SK-N-SH treated with all-trans-retinoic acid at 6 μM for 48 hours (cell line): Measurements from ENCODE around the gene SCN1A.

ENCODE experiments used
- GLIS3 ChIP-seq: fragments of 250-450 bp; sonication (Bioruptor Pico); IDR thresholded peaks from 2 replicates; pipeline ENCODE4 v1.5.0; 2020; ENCODE audit warnings: mild to moderate bottlenecking, moderate library complexity
- ISL1 ChIP-seq: fragments of 250-450 bp; sonication (Bioruptor Pico); IDR thresholded peaks from 2 replicates; pipeline ENCODE4 v2.1.2; 2022; ENCODE audit warnings: mild to moderate bottlenecking, moderate library complexity
- RARB ChIP-seq: fragments of 250-450 bp; sonication (Bioruptor Pico); IDR thresholded peaks from 2 replicates; pipeline ENCODE4 v1.8.0; 2021; ENCODE audit warnings: mild to moderate bottlenecking, moderate library complexity
- ZC3H10 ChIP-seq: fragments of 250-450 bp; sonication (Bioruptor Pico); IDR thresholded peaks from 2 replicates; pipeline ENCODE4 v1.5.1; 2021; ENCODE audit warnings: mild to moderate bottlenecking, moderate library complexity
- ZFP3 ChIP-seq: fragments of 250-450 bp; sonication (Bioruptor Pico); IDR thresholded peaks from 2 replicates; pipeline ENCODE4 v1.5.0; 2020; ENCODE audit warnings: mild to moderate bottlenecking, moderate library complexity
- ZFP30 ChIP-seq: fragments of 450-650 bp; formaldehyde crosslinking; IDR thresholded peaks from 2 replicates; pipeline ENCODE4 v1.5.0; 2022; ENCODE audit warnings: mild to moderate bottlenecking, moderate library complexity
- ZNF565 ChIP-seq: fragments of 450-650 bp; formaldehyde crosslinking; conservative IDR thresholded peaks from 2 replicates; pipeline ENCODE4 v1.5.0; 2020; ENCODE audit warnings: low read depth, mild to moderate bottlenecking, moderate library complexity
- TF ChIP-seq, protein P1 (sequence below): fragments of 250-450 bp; sonication (Bioruptor Pico); IDR thresholded peaks from 2 replicates; pipeline ENCODE4 v1.5.1; 2020; ENCODE audit warnings: low read depth, mild to moderate bottlenecking, moderate library complexity
- TF ChIP-seq, protein P2 (sequence below): fragments of 250-450 bp; sonication (Bioruptor Pico); IDR thresholded peaks from 2 replicates; pipeline ENCODE4 v1.8.0; 2020; ENCODE audit warnings: mild to moderate bottlenecking, moderate library complexity, borderline replicate concordance
- TF ChIP-seq, protein P3 (sequence below): fragments of 250-450 bp; sonication (Bioruptor Pico); IDR thresholded peaks from 2 replicates; pipeline ENCODE4 v1.5.1; 2021; ENCODE audit warnings: mild to moderate bottlenecking, moderate library complexity
- TF ChIP-seq, protein P4 (sequence below): fragments of 250-450 bp; sonication (Bioruptor Pico); IDR thresholded peaks from 2 replicates; pipeline ENCODE4 v1.5.0; 2020; ENCODE audit warnings: mild to moderate bottlenecking, moderate library complexity

DNA sequence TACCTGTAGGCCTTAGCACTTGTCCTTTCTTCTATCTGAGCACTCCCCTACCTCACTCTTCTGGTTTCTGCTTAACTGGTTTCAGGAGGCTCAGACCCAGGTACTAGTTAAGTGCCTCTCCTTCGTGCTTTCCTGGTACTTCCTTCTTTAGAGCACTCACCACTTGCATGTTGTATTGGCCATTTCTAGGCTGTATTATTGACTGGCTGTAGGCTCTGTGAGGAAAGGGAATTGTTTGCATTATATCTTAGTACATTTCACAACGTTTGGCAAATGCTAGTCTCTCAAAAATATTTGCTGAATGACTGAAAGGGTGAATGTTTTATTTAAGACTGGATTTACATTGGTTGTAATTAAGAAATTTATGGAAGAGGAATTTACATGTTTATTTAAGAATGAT, 36.0 kb upstream of the SCN1A start:
- TF ChIP-seq ZC3H10 (CRISPR knock-in tag) (no peak), ZNF565 (CRISPR knock-in tag) (no peak), GLIS3 (no peak), ZFP3 (CRISPR knock-in tag) (no peak), ZFP30 (CRISPR knock-in tag) (no peak), ISL1 (no peak), RARB (no peak)
- TF ChIP-seq, protein P1, sequence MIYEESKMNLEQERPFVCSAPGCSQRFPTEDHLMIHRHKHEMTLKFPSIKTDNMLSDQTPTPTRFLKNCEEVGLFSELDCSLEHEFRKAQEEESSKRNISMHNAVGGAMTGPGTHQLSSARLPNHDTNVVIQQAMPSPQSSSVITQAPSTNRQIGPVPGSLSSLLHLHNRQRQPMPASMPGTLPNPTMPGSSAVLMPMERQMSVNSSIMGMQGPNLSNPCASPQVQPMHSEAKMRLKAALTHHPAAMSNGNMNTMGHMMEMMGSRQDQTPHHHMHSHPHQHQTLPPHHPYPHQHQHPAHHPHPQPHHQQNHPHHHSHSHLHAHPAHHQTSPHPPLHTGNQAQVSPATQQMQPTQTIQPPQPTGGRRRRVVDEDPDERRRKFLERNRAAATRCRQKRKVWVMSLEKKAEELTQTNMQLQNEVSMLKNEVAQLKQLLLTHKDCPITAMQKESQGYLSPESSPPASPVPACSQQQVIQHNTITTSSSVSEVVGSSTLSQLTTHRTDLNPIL (CRISPR knock-in tag) = no peak
- TF ChIP-seq, protein P2, sequence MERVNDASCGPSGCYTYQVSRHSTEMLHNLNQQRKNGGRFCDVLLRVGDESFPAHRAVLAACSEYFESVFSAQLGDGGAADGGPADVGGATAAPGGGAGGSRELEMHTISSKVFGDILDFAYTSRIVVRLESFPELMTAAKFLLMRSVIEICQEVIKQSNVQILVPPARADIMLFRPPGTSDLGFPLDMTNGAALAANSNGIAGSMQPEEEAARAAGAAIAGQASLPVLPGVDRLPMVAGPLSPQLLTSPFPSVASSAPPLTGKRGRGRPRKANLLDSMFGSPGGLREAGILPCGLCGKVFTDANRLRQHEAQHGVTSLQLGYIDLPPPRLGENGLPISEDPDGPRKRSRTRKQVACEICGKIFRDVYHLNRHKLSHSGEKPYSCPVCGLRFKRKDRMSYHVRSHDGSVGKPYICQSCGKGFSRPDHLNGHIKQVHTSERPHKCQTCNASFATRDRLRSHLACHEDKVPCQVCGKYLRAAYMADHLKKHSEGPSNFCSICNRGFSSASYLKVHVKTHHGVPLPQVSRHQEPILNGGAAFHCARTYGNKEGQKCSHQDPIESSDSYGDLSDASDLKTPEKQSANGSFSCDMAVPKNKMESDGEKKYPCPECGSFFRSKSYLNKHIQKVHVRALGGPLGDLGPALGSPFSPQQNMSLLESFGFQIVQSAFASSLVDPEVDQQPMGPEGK (CRISPR knock-in tag) = no peak
- TF ChIP-seq, protein P3, sequence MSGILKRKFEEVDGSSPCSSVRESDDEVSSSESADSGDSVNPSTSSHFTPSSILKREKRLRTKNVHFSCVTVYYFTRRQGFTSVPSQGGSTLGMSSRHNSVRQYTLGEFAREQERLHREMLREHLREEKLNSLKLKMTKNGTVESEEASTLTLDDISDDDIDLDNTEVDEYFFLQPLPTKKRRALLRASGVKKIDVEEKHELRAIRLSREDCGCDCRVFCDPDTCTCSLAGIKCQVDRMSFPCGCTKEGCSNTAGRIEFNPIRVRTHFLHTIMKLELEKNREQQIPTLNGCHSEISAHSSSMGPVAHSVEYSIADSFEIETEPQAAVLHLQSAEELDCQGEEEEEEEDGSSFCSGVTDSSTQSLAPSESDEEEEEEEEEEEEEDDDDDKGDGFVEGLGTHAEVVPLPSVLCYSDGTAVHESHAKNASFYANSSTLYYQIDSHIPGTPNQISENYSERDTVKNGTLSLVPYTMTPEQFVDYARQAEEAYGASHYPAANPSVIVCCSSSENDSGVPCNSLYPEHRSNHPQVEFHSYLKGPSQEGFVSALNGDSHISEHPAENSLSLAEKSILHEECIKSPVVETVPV (CRISPR knock-in tag) = no peak
- TF ChIP-seq, protein P4, sequence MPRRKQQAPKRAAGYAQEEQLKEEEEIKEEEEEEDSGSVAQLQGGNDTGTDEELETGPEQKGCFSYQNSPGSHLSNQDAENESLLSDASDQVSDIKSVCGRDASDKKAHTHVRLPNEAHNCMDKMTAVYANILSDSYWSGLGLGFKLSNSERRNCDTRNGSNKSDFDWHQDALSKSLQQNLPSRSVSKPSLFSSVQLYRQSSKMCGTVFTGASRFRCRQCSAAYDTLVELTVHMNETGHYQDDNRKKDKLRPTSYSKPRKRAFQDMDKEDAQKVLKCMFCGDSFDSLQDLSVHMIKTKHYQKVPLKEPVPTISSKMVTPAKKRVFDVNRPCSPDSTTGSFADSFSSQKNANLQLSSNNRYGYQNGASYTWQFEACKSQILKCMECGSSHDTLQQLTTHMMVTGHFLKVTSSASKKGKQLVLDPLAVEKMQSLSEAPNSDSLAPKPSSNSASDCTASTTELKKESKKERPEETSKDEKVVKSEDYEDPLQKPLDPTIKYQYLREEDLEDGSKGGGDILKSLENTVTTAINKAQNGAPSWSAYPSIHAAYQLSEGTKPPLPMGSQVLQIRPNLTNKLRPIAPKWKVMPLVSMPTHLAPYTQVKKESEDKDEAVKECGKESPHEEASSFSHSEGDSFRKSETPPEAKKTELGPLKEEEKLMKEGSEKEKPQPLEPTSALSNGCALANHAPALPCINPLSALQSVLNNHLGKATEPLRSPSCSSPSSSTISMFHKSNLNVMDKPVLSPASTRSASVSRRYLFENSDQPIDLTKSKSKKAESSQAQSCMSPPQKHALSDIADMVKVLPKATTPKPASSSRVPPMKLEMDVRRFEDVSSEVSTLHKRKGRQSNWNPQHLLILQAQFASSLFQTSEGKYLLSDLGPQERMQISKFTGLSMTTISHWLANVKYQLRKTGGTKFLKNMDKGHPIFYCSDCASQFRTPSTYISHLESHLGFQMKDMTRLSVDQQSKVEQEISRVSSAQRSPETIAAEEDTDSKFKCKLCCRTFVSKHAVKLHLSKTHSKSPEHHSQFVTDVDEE (CRISPR knock-in tag) = no peak
